Measurements from ENCODE around the gene MCF2L.
"Not testable (repeated sequence)": the region's sequence is repeated elsewhere in the genome, so short reads cannot be mapped to it uniquely, and the experiment has no call there.

MCF2L gene

GRCh38 chr13:113086991-113087922, 118.2 kb downstream of the MCF2L start:
- DNase-seq, result no peak

DNA sequence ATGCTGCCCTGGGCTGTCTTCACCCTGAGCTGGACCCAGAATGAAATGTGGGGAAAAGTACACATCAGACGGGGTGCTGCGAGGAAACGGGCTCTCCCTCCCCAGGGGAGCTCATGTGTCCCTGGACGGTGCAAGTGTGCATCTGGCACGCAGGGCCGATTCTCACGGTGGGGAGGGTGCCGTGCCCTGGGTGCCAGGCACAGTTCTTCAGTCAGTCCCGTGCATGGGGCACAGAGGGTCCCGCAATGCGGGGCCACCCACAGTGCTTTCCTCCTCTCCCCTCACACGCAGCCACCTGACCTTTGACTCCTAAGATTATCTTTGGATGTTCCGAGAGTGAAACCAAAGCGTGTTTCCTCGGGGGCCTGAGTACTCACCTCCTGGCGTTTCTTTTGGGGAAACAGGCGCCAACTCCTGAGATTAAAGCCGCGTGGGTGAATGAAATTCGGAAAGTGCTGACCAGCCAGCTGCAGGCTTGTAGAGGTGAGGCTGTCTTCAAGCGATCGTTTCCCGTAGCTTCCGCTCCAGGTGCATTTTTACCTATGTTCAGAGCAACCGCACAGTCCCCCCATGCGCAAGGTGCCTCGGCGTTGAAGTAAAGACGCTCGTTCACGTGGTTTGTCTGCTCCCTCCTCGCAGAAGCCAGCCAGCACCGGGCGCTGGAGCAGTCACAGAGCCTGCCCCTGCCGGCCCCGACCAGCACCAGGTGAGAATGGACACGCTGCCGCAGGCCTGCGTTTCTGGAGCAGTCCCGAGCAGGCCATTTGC, 119.1 kb downstream of the MCF2L start:
- DNase-seq, result no peak

DNA sequence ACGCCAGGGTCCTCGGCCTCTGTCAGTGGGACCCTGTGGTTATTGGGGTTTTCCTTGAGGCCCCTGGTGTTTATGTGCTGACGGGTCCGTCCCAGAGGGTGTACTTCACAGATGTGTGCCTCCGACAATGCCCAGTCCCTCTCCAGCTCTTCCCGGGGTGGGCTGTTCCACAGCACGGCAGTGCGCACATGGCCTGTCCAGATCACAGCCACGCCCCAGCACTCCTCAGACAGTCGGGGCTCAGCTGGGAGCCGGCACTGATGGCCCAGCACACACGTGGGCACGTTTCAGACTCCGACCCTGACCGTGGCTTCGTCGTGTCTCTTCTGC, 119.6 kb downstream of the MCF2L start:
- DNase-seq, result no peak

DNA sequence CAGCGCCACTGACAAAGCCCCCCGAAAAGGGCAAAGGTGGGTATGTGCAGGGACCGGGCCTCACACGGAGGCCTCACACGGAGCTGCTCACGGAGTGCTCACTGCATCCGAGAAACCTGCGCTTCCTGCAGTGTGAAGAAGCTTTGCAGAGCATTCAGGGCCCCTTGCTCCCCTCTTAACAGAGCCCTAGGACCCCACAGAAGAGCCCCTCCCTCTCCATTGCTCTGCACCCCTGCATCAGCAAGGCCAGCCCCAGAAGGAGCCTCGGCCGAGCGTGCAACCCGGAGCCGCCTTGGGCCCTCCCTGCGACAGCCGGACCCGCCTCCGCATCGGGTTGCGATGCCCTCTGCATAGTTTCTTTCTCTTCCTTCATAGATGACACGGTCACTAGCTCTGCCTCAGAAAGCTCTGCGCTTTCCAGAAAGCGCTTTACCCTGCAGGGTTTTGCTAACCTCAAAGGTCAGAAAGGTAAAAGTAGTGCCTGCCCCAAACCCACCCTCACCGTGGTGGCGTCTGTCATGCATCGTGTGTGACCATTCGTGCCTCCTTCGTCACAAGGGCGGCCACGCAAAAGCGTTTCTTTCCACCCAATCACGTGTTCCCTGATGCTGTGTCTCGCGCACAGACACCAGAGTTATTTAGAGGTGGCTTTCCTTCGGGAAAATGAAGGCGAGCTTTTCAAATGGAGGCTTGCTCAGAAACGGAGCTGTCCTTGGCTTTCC, 120.8 kb downstream of the MCF2L start:
- DNase-seq, result no peak

GRCh38 chr13:113090415-113090770, 121.4 kb downstream of the MCF2L start:
- no peak for DNase-seq

GRCh38 chr13:113090806-113091205, 121.8 kb downstream of the MCF2L start:
- DNase-seq, result no peak

DNA sequence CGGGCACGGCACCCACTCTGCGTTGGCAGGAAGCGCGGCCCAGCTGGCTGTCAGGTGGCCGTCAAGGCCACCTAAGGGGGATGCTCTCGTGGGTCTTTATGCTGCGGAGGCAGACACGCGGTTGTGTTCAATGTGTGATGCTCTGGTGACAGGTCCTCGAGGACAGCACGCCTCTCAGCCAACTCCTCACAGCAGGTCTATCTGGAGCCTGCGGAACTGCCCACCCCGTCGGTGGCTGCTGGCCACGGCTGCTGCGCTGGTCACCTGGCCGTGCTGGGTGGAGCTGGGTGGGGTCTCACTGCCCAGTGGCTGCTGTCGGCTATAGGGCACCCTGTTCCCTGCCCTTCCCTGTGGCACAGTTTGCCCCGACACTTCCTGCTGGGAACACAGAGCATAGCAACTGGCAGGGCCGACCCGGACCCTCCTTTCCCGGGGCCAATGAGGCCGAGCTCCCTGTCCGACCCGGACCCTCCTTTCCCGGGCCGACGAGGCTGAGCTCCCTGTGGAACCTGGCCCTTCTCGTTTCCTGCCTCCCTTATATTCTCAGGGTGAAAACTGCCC, 122.3 kb downstream of the MCF2L start:
- no peak for DNase-seq

GRCh38 chr13:113091891-113092775, 123.1 kb downstream of the MCF2L start:
- no peak for DNase-seq

- DNase-seq, result no peak
Observed at GRCh38 chr13:113092776-113093579, 124.0 kb downstream of the MCF2L start.

GRCh38 chr13:113093580-113094409, 124.8 kb downstream of the MCF2L start:
- DNase-seq, result no peak

GRCh38 chr13:113094410-113094800, 125.4 kb downstream of the MCF2L start:
- DNase-seq, result no peak

- no peak for DNase-seq
Observed at GRCh38 chr13:113095146-113096051, 126.4 kb downstream of the MCF2L start.

GRCh38 chr13:113096052-113096744, 127.2 kb downstream of the MCF2L start:
- no peak for DNase-seq

DNA sequence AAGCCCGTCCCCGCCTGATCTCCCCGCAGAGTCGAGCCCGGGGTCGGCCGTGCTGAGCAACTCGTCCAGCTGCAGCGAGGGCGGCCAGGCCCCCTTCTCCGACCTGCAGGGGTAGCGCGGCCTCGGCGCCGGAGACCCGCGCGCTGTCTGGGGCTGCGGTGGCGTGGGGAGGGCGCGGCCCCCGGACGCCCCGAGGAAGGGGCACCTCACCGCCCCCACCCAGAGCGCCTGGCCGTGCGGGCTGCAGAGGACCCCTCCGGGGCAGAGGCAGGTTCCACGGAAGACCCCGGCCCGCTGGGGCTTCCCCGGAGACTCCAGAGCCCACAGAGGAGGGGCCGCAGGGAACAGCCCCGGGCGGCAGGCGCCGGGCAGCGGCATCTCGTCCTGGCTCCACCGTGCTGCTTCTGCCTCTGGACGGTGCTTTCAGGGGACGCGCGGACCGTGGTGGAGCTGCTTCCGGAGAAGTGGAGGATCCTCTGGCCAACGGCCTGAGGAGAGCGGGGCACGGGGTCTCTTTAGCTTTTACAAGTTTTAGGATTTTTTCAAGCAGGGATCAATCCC, 127.8 kb downstream of the MCF2L start:
- no peak for DNase-seq

- no peak for DNase-seq
Observed at GRCh38 chr13:113097651-113098050, 128.6 kb downstream of the MCF2L start.

- DNase-seq, result no peak
Observed at GRCh38 chr13:113098162-113098732, 129.2 kb downstream of the MCF2L start.

- DNase-seq, result no peak
Observed at GRCh38 chr13:113099142-113099541, 130.1 kb downstream of the MCF2L start.

- DNase-seq, result not testable (repeated sequence)
Observed at GRCh38 chr13:113102302-113102701, 133.3 kb downstream of the MCF2L start.

Data from NCI-H2029 (cell line).